Measurements from ENCODE around the gene SNX3.
"Not testable (repeated sequence)": the region's sequence is repeated elsewhere in the genome, so short reads cannot be mapped to it uniquely, and the experiment has no call there.

The SNX3 gene

GRCh38 chr6:108277831-108278230, 17.0 kb upstream of the SNX3 start:
- H3K4me1 ChIP-seq (ENCODE audit: insufficient read depth, low read length) = no peaks in the 10 kb centered on the region
- H3K36me3 ChIP-seq (ENCODE audit: insufficient read depth, low read length) = no peaks in the 10 kb centered on the region
- no peak overlapping the region for H2AFZ ChIP-seq (ENCODE audit: low read depth, low read length)
- H4K20me1 ChIP-seq (ENCODE audit: insufficient read depth, low read length) = no peaks in the 10 kb centered on the region
- no peak for DNase-seq
- H3K4me2 ChIP-seq (ENCODE audit: insufficient read depth, low read length) = no peak overlapping the region
- H3K27me3 ChIP-seq (ENCODE audit: insufficient read depth, low read length, poor library complexity) = no peaks in the 10 kb centered on the region
- H3K27ac ChIP-seq (ENCODE audit: low read length) = no peak overlapping the region
- H3K9ac ChIP-seq (ENCODE audit: low read depth, low read length) = no peak overlapping the region
- H3K79me2 ChIP-seq (ENCODE audit: insufficient read depth, low read length) = no peaks in the 10 kb centered on the region
- ATAC-seq (ENCODE audit: insufficient read depth, low read depth) = no peak
- no peak for TF ChIP-seq EZH2 (IDR thresholded peaks at IDR 0.05; ENCODE audit: borderline replicate concordance, low read depth, low read length, severe bottlenecking)
- TF ChIP-seq, protein P1, sequence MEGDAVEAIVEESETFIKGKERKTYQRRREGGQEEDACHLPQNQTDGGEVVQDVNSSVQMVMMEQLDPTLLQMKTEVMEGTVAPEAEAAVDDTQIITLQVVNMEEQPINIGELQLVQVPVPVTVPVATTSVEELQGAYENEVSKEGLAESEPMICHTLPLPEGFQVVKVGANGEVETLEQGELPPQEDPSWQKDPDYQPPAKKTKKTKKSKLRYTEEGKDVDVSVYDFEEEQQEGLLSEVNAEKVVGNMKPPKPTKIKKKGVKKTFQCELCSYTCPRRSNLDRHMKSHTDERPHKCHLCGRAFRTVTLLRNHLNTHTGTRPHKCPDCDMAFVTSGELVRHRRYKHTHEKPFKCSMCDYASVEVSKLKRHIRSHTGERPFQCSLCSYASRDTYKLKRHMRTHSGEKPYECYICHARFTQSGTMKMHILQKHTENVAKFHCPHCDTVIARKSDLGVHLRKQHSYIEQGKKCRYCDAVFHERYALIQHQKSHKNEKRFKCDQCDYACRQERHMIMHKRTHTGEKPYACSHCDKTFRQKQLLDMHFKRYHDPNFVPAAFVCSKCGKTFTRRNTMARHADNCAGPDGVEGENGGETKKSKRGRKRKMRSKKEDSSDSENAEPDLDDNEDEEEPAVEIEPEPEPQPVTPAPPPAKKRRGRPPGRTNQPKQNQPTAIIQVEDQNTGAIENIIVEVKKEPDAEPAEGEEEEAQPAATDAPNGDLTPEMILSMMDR (IDR thresholded peaks at IDR 0.05; ENCODE audit: borderline replicate concordance, extremely low read depth, low read length, poor library complexity, severe bottlenecking) = no peak
- H3K4me3 ChIP-seq (ENCODE audit: low read depth in 1 of 2, low read length in 2 of 2) = no peak overlapping the region
- H3K9me3 ChIP-seq (ENCODE audit: insufficient read depth, low read length, severe bottlenecking) = no peaks in the 10 kb centered on the region

GRCh38 chr6:108277295-108277694, 16.5 kb upstream of the SNX3 start:
- DNase-seq (no peak), ATAC-seq (ENCODE audit: insufficient read depth, low read depth) (no peak)
- no peaks in the 10 kb centered on the region for H4K20me1 ChIP-seq (ENCODE audit: insufficient read depth, low read length)
- H3K4me3 ChIP-seq (ENCODE audit: low read depth in 1 of 2, low read length in 2 of 2) = no peak overlapping the region
- H3K27me3 ChIP-seq (ENCODE audit: insufficient read depth, low read length, poor library complexity) = no peaks in the 10 kb centered on the region
- TF ChIP-seq, protein P1 (IDR thresholded peaks at IDR 0.05; ENCODE audit: borderline replicate concordance, extremely low read depth, low read length, poor library complexity, severe bottlenecking) = no peak
- TF ChIP-seq EZH2 (IDR thresholded peaks at IDR 0.05; ENCODE audit: borderline replicate concordance, low read depth, low read length, severe bottlenecking) = no peak
- no peak overlapping the region for H3K27ac ChIP-seq (ENCODE audit: low read length)
- H3K4me1 ChIP-seq (ENCODE audit: insufficient read depth, low read length) = no peaks in the 10 kb centered on the region
- no peaks in the 10 kb centered on the region for H3K79me2 ChIP-seq (ENCODE audit: insufficient read depth, low read length)
- H3K9me3 ChIP-seq (ENCODE audit: insufficient read depth, low read length, severe bottlenecking) = no peaks in the 10 kb centered on the region
- no peaks in the 10 kb centered on the region for H3K36me3 ChIP-seq (ENCODE audit: insufficient read depth, low read length)
- no peak overlapping the region for H2AFZ ChIP-seq (ENCODE audit: low read depth, low read length)
- H3K9ac ChIP-seq (ENCODE audit: low read depth, low read length) = no peak overlapping the region
- H3K4me2 ChIP-seq (ENCODE audit: insufficient read depth, low read length) = no peak overlapping the region

GRCh38 chr6:108275976-108276375, 15.1 kb upstream of the SNX3 start:
- Histone ChIP-seq H3K4me2 (ENCODE audit: insufficient read depth, low read length) (no peak overlapping the region), H4K20me1 (ENCODE audit: insufficient read depth, low read length) (no peaks in the 10 kb centered on the region), H3K4me1 (ENCODE audit: insufficient read depth, low read length) (no peaks in the 10 kb centered on the region), H3K36me3 (ENCODE audit: insufficient read depth, low read length) (no peaks in the 10 kb centered on the region), H3K27me3 (ENCODE audit: insufficient read depth, low read length, poor library complexity) (no peaks in the 10 kb centered on the region), H3K79me2 (ENCODE audit: insufficient read depth, low read length) (no peaks in the 10 kb centered on the region), H2AFZ (ENCODE audit: low read depth, low read length) (no peak overlapping the region), H3K4me3 (ENCODE audit: low read depth in 1 of 2, low read length in 2 of 2) (no peak overlapping the region), H3K27ac (ENCODE audit: low read length) (no peak overlapping the region), H3K9me3 (ENCODE audit: insufficient read depth, low read length, severe bottlenecking) (no peaks in the 10 kb centered on the region), H3K9ac (ENCODE audit: low read depth, low read length) (no peak overlapping the region)
- no peak for TF ChIP-seq EZH2 (IDR thresholded peaks at IDR 0.05; ENCODE audit: borderline replicate concordance, low read depth, low read length, severe bottlenecking)
- TF ChIP-seq, protein P1 (IDR thresholded peaks at IDR 0.05; ENCODE audit: borderline replicate concordance, extremely low read depth, low read length, poor library complexity, severe bottlenecking) = no peak
- DNase-seq (no peak), ATAC-seq (ENCODE audit: insufficient read depth, low read depth) (no peak)

DNA sequence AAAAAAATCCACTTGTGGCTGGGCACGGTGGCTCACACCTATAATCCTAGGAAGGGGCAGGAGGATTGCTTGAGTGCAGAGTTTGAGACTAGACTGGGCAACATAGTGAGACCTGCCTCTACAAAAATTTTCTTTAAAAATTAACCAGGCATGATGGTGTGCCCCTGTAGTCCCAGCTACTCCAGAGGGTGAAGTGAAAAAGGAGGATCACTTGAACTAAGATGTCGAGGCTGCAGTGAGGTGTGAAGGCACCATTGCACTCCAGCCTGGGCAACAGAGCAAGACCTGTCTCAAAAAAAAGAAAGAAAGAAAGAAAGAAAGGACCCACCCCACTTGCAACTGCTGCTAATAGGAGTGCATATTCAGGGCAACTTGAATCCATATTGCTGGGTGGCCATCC, 13.7 kb upstream of the SNX3 start:
- DNase-seq (no peak), ATAC-seq (ENCODE audit: insufficient read depth, low read depth) (no peak)
- H3K27me3 ChIP-seq (ENCODE audit: insufficient read depth, low read length, poor library complexity) = no peaks in the 10 kb centered on the region
- TF ChIP-seq EZH2 (IDR thresholded peaks at IDR 0.05; ENCODE audit: borderline replicate concordance, low read depth, low read length, severe bottlenecking) = no peak
- TF ChIP-seq, protein P1 (IDR thresholded peaks at IDR 0.05; ENCODE audit: borderline replicate concordance, extremely low read depth, low read length, poor library complexity, severe bottlenecking) = no peak
- no peak overlapping the region for H3K27ac ChIP-seq (ENCODE audit: low read length)
- H3K79me2 ChIP-seq (ENCODE audit: insufficient read depth, low read length) = no peaks in the 10 kb centered on the region
- no peaks in the 10 kb centered on the region for H3K36me3 ChIP-seq (ENCODE audit: insufficient read depth, low read length)
- no peaks in the 10 kb centered on the region for H4K20me1 ChIP-seq (ENCODE audit: insufficient read depth, low read length)
- no peaks in the 10 kb centered on the region for H3K4me1 ChIP-seq (ENCODE audit: insufficient read depth, low read length)
- H2AFZ ChIP-seq (ENCODE audit: low read depth, low read length) = no peak overlapping the region
- H3K9me3 ChIP-seq (ENCODE audit: insufficient read depth, low read length, severe bottlenecking) = no peaks in the 10 kb centered on the region
- no peak overlapping the region for H3K4me2 ChIP-seq (ENCODE audit: insufficient read depth, low read length)
- no peak overlapping the region for H3K9ac ChIP-seq (ENCODE audit: low read depth, low read length)
- H3K4me3 ChIP-seq (ENCODE audit: low read depth in 1 of 2, low read length in 2 of 2) = no peak overlapping the region

DNA sequence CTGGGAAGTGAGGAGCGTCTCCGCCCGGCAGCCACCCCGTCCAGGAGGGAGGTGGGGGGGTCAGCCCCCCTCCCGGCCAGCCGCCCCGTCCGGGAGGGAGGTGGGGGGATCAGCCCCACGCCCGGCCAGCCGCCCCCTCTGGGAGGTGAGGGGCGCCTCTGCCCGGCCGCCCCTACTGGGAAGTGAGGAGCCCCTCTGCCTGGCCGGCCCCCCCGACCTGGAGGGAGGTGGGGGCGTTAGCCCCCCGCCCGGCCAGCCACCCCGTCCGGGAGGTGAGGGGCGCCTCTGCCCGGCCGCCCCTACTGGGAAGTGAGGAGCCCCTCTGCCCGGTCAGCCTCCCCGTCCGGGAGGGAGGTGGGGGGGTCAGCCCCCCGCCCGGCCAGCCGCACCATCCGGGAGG, 9.1 kb upstream of the SNX3 start:
- not testable (repeated sequence) for H3K9me3 ChIP-seq (ENCODE audit: insufficient read depth, low read length, severe bottlenecking); H3K27me3 ChIP-seq (ENCODE audit: insufficient read depth, low read length, poor library complexity); H3K4me1 ChIP-seq (ENCODE audit: insufficient read depth, low read length); ATAC-seq (ENCODE audit: insufficient read depth, low read depth); H4K20me1 ChIP-seq (ENCODE audit: insufficient read depth, low read length); H3K4me3 ChIP-seq (ENCODE audit: low read depth in 1 of 2, low read length in 2 of 2); H3K27ac ChIP-seq (ENCODE audit: low read length); H3K36me3 ChIP-seq (ENCODE audit: insufficient read depth, low read length); H2AFZ ChIP-seq (ENCODE audit: low read depth, low read length); DNase-seq; H3K9ac ChIP-seq (ENCODE audit: low read depth, low read length); H3K4me2 ChIP-seq (ENCODE audit: insufficient read depth, low read length); H3K79me2 ChIP-seq (ENCODE audit: insufficient read depth, low read length)

Data from DND-41 (cell line).